Measurements from ENCODE around the gene KRT86.

GRCh38 chr12:52228366-52228765, 46.1 kb upstream of the KRT86 start:
- TF ChIP-seq CTCF (IDR thresholded peaks at IDR 0.05): no peak
- no peak for TF ChIP-seq POLR2A (IDR thresholded peaks at IDR 0.05)
